Uterus (tissue), 4 donors: Measurements from ENCODE around the gene GNAS-AS1. TPM values are rescaled to one million over a fixed set of nuclear protein-coding genes. Genes with fewer than 3 reads are reported as not detected.

Source experiments
- DNase-seq, 2 donors: peaks; one replicate each; pipeline ENCODE4 v3.0.0-alpha.2; 2019 to 2020
- H3K27ac ChIP-seq, 2 donors: fragments of 200-600 bp; sonication (generic); 1 replicate in 1 of 2; 2 replicates in 1 of 2; pipeline ENCODE4 v1.5.1; 2016 to 2018
- H3K27me3 ChIP-seq, 2 donors: fragments of 200-600 bp; sonication (generic); one replicate each; pipeline ENCODE4 v1.5.1; 2018 to 2019; ENCODE audit warnings: control low read depth in 1 of 2
- H3K36me3 ChIP-seq, 2 donors: fragments of 200-600 bp; sonication (generic); one replicate each; pipeline ENCODE4 v1.5.1; 2019; ENCODE audit warnings: control low read depth in 1 of 2
- H3K4me1 ChIP-seq, 2 donors: fragments of 200-600 bp; sonication (generic); one replicate each; pipeline ENCODE4 v1.5.1; 2018 to 2019; ENCODE audit warnings: control low read depth in 1 of 2
- H3K4me3 ChIP-seq, 2 donors: fragments of 200-600 bp; sonication (generic); 1 replicate in 1 of 2; 2 replicates in 1 of 2; pipeline ENCODE4 v1.5.1; 2018 to 2019; ENCODE audit warnings: mild to moderate bottlenecking in 1 of 2
- H3K9me3 ChIP-seq, 2 donors: fragments of 200-600 bp; sonication (generic); one replicate each; pipeline ENCODE4 v1.5.1; 2019; ENCODE audit warnings: control low read depth in 1 of 2
- CTCF ChIP-seq, 4 experiments: fragments of 200-600 bp in 2 of 4; fragments of 450-650 bp in 2 of 4; sonication (generic) in 2 of 4; IDR thresholded peaks; one replicate each; pipeline ENCODE4 v1.5.1; 2016 to 2019; ENCODE audit warnings: antibody characterized with exemption in 4 of 4, mild to moderate bottlenecking in 2 of 4, moderate library complexity in 1 of 4
- POLR2A ChIP-seq, 2 donors: fragments of 450-650 bp; IDR thresholded peaks; one replicate each; pipeline ENCODE4 v1.6.1; 2016; ENCODE audit warnings: antibody characterized with exemption in 2 of 2, mild to moderate bottlenecking in 1 of 2, moderate library complexity in 1 of 2
- intact Hi-C: fragments of 100-400 bp; cut with DNase I; formaldehyde crosslinking; loops from one replicate; pipeline ENCODE4 v1.15.1; 2023; ENCODE audit warnings: low total_unique reads
- total RNA-seq, 4 donors: library from RNA; depleted of rRNA in 3 of 4; stranded (reverse); fragments of >200 nt in 3 of 4; gene quantifications; one replicate each; pipeline versions ENCODE4 v1.1.0 to v1.2.4, GENCODE V29; 2014 to 2023
- donor health status: DM: yes; HTN: yes; CAD: no.

GNAS-AS1 gene
- total RNA-seq, 4 donors from 2014 or later = 0.77 to 3.4 (median 1.2) TPM; not detected in 1

DNA sequence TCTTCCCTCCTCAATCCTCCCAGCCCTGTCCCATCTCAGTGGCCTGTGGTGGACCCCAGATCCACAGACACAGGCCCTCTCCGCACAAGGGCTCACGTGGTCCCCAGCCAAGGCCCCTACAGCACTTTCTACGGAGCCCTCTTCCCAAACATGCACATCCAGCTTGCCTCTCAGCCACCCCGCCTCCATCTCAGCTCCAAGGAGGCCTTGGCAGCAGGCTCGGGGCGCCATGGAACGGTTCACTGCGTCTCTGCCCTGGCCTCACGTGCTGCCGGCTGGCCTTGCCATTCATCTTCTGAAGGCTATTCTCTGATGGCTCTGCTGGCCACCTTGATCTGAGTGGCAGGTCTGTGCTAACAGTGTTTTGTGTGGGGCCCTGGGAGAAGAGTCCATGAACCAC is 33.0 kb downstream of the GNAS-AS1 start:
- Histone ChIP-seq H3K36me3 (no peaks in the 10 kb centered on the region), H3K4me1 (no peaks in the 10 kb centered on the region), H3K27ac (no peak overlapping the region), H3K9me3 (no peaks in the 10 kb centered on the region), H3K4me3 (no peak overlapping the region), H3K27me3 (no peaks in the 10 kb centered on the region)
- DNase-seq = no peak
- intact Hi-C loops = no loop called here
- TF ChIP-seq POLR2A (IDR thresholded peaks at IDR 0.05) (no peak), CTCF (IDR thresholded peaks at IDR 0.05) (no peak)

DNA sequence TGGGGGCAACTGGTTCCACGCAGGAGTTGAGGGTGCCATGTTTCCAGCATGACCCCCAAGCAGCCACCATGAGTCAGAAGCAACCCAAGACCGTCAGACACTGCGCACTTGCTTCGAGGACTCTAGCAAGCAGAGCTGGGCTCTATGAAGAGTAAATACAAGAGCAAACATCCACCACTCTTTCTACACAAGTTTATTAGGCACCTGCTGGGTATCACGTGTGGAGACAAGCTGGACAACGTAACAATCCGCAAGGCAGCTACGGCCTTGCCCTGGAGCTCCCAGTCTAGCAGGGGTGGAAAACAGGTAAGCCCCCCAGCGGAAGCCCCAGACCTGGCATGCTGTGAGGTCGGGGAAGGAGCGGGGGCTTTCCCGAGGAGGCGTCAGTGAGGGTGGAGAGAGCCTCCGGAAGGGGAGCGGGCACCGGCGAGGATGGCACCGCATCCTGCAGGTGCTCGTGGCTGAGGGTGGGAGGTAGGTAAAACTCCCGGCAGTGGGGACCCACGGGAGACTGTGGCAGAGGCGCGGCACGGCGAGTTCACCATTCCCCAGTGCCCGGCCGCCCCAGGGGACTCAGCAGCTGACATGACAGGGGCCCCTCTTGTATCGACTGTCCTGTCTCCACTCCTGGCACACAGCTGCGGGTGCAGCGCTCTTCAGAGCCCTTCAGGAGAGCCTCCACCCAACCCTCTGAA is 33.6 kb downstream of the GNAS-AS1 start:
- TF ChIP-seq CTCF (IDR thresholded peaks at IDR 0.05) = no peak
- TF ChIP-seq POLR2A (IDR thresholded peaks at IDR 0.05) = no peak
- no peaks in the 10 kb centered on the region for H3K9me3 ChIP-seq
- no peaks in the 10 kb centered on the region for H3K27me3 ChIP-seq
- H3K4me3 ChIP-seq = no peak overlapping the region
- intact Hi-C loops = no loop called here
- no peaks in the 10 kb centered on the region for H3K4me1 ChIP-seq
- H3K36me3 ChIP-seq = no peaks in the 10 kb centered on the region
- DNase-seq = no peak
- H3K27ac ChIP-seq = no peak overlapping the region

- Histone ChIP-seq H3K9me3 (no peaks in the 10 kb centered on the region), H3K27ac (no peak overlapping the region), H3K36me3 (no peaks in the 10 kb centered on the region), H3K27me3 (no peaks in the 10 kb centered on the region), H3K4me3 (no peak overlapping the region), H3K4me1 (no peaks in the 10 kb centered on the region)
- TF ChIP-seq CTCF (IDR thresholded peaks at IDR 0.05) = no peak
- no peak for TF ChIP-seq POLR2A (IDR thresholded peaks at IDR 0.05)
- no peak for DNase-seq
- intact Hi-C loops = no loop called here
Measured at GRCh38 chr20:58816051-58816450, 34.7 kb downstream of the GNAS-AS1 start.

GRCh38 chr20:58815448-58815847 is 35.3 kb downstream of the GNAS-AS1 start:
- DNase-seq = no peak
- Histone ChIP-seq H3K27ac (no peak overlapping the region), H3K27me3 (no peaks in the 10 kb centered on the region), H3K4me1 (no peaks in the 10 kb centered on the region), H3K4me3 (no peak overlapping the region), H3K9me3 (no peaks in the 10 kb centered on the region), H3K36me3 (no peaks in the 10 kb centered on the region)
- intact Hi-C loops = no loop called here
- no peak for TF ChIP-seq CTCF (IDR thresholded peaks at IDR 0.05)
- no peak for TF ChIP-seq POLR2A (IDR thresholded peaks at IDR 0.05)

GRCh38 chr20:58813369-58813768 is 37.3 kb downstream of the GNAS-AS1 start:
- intact Hi-C loops = no loop called here
- H3K27me3 ChIP-seq = no peaks in the 10 kb centered on the region
- DNase-seq = no peak
- no peaks in the 10 kb centered on the region for H3K4me1 ChIP-seq
- no peaks in the 10 kb centered on the region for H3K9me3 ChIP-seq
- H3K36me3 ChIP-seq = no peaks in the 10 kb centered on the region
- H3K27ac ChIP-seq = no peak overlapping the region
- H3K4me3 ChIP-seq = no peak overlapping the region
- TF ChIP-seq CTCF (IDR thresholded peaks at IDR 0.05) (no peak), POLR2A (IDR thresholded peaks at IDR 0.05) (no peak)
